Sigmoid colon (tissue), 7 donors: Measurements from ENCODE around the gene EML4. TPM values are rescaled to one million over a fixed set of nuclear protein-coding genes. Genes with fewer than 3 reads are reported as not detected.
"Not testable (repeated sequence)": the region's sequence is repeated elsewhere in the genome, so short reads cannot be mapped to it uniquely, and the experiment has no call there.

Experiments
- DNase-seq: peaks from one replicate; pipeline ENCODE4 v3.0.0-alpha.2; 2019
- H3K27ac ChIP-seq, 4 donors: fragments of 200-600 bp; sonication (generic); one replicate each; pipeline ENCODE4 v1.5.1; 2016 to 2019; ENCODE audit warnings: mild to moderate bottlenecking in 1 of 4
- H3K27me3 ChIP-seq, 3 donors: fragments of 200-600 bp; sonication (generic); one replicate each; pipeline ENCODE4 v1.5.1; 2019; ENCODE audit warnings: mild to moderate bottlenecking in 1 of 3
- H3K36me3 ChIP-seq, 4 donors: fragments of 200-600 bp; sonication (generic); one replicate each; pipeline ENCODE4 v1.5.1; 2016 to 2019
- H3K4me1 ChIP-seq, 4 donors: fragments of 200-600 bp; sonication (generic); one replicate each; pipeline ENCODE4 v1.5.1; 2017 to 2019
- H3K4me3 ChIP-seq, 4 donors: fragments of 200-600 bp; sonication (generic); one replicate each; pipeline ENCODE4 v1.5.1; 2017 to 2019; ENCODE audit warnings: mild to moderate bottlenecking in 2 of 4, moderate library complexity in 1 of 4
- H3K9me3 ChIP-seq, 4 donors: fragments of 200-600 bp in 3 of 4; sonication (generic) in 3 of 4; one replicate each; pipeline versions ENCODE4 v1.5.1 to v1.6.1; 2013 to 2019
- CTCF ChIP-seq, 4 experiments: fragments of 450-650 bp in 3 of 4; fragments of 200-600 bp in 1 of 4; IDR thresholded peaks; one replicate each; pipeline ENCODE4 v1.5.1; 2016 to 2019; ENCODE audit warnings: antibody characterized with exemption in 4 of 4, mild to moderate bottlenecking in 3 of 4, moderate library complexity in 2 of 4
- EP300 ChIP-seq, 4 donors: sonication (generic); formaldehyde crosslinking; IDR thresholded peaks; one replicate each; pipeline ENCODE4 v1.6.1; 2017; ENCODE audit warnings: antibody characterized with exemption in 4 of 4
- POLR2A ChIP-seq, 2 donors: fragments of 450-650 bp; IDR thresholded peaks; one replicate each; pipeline ENCODE4 v1.6.1; 2016; ENCODE audit warnings: antibody characterized with exemption in 2 of 2, mild to moderate bottlenecking in 2 of 2, moderate library complexity in 2 of 2
- POLR2AphosphoS5 ChIP-seq, 4 donors: sonication (generic); formaldehyde crosslinking; IDR thresholded peaks; one replicate each; pipeline ENCODE4 v1.6.1; 2017; ENCODE audit warnings: antibody characterized with exemption in 4 of 4
- WGBS, 2 donors: extraction: QIAGEN DNeasy Blood & Tissue Kit; methylation state at CpG; one replicate each; pipeline ENCODE4 v1.1.7; 2013; 5-methylcytosine and 5-hydroxymethylcytosine counted together
- intact Hi-C: fragments of 100-400 bp; cut with DNase I; formaldehyde crosslinking; loops from one replicate; pipeline ENCODE4 v1.15.1; 2023
- polyA plus RNA-seq, 3 donors: library from polyadenylated mRNA; stranded (reverse); fragments of 200-250 nt; gene quantifications; one replicate each; pipeline ENCODE4 v1.2.3, GENCODE V29; 2013
- total RNA-seq, 4 donors: library from RNA; depleted of rRNA; stranded (reverse); fragments of >200 nt; gene quantifications; one replicate each; pipeline ENCODE4 v1.1.0, GENCODE V29; 2016
- donor health status: healthy with polysubstance abuse.
- donor health status: Bipolar disorder and iron deficiency.
- donor health status: healthy.

Gene EML4
- total and polyA plus RNA-seq, 7 donors: 16.1 to 27.8 (median 17.8) TPM

GRCh38 chr2:42333579-42333978 lies 164.4 kb downstream of the EML4 start:
- intact Hi-C loops: no loop called here
- Histone ChIP-seq H3K27ac (no peak overlapping the region), H3K4me3 (no peak overlapping the region), H3K27me3 (no peaks in the 10 kb centered on the region), H3K4me1 (no peaks in the 10 kb centered on the region), H3K36me3 (peaks cover 0 to 72% (median 13%) of the 10 kb centered on the region in 4 donors), H3K9me3 (no peaks in the 10 kb centered on the region)
- TF ChIP-seq EP300 (IDR thresholded peaks at IDR 0.05) (no peak), POLR2A (IDR thresholded peaks at IDR 0.05) (no peak), CTCF (IDR thresholded peaks at IDR 0.05) (no peak), POLR2AphosphoS5 (IDR thresholded peaks at IDR 0.05) (no peak)
- 90 to 96% methylated on average over 4 of the region's 4 CpGs for WGBS, 2 donors
- no peak for DNase-seq

GRCh38 chr2:42334220-42334619 lies 165.1 kb downstream of the EML4 start:
- Histone ChIP-seq H3K4me3 (no peak overlapping the region), H3K9me3 (no peaks in the 10 kb centered on the region), H3K36me3 (peaks cover 0 to 71% (median 11%) of the 10 kb centered on the region in 4 donors), H3K27me3 (no peaks in the 10 kb centered on the region), H3K4me1 (no peaks in the 10 kb centered on the region), H3K27ac (no peak overlapping the region)
- no peak for DNase-seq
- intact Hi-C loops: no loop called here
- no peak for TF ChIP-seq POLR2AphosphoS5 (IDR thresholded peaks at IDR 0.05)
- no peak for TF ChIP-seq POLR2A (IDR thresholded peaks at IDR 0.05)
- no peak for TF ChIP-seq EP300 (IDR thresholded peaks at IDR 0.05)
- TF ChIP-seq CTCF (IDR thresholded peaks at IDR 0.05): no peak
- 94 to 95% methylated on average over 3 of the region's 3 CpGs for WGBS, 2 donors

GRCh38 chr2:42334865-42335264 lies 165.7 kb downstream of the EML4 start:
- intact Hi-C loops, DNase-seq, H3K4me1 ChIP-seq, H3K27me3 ChIP-seq, H3K27ac ChIP-seq, H3K9me3 ChIP-seq, H3K4me3 ChIP-seq: not testable (repeated sequence)
- 98% methylated on average over 6 of the region's 6 CpGs for WGBS, 2 donors
- H3K36me3 ChIP-seq: peaks cover 0 to 64% (median 9%) of the 10 kb centered on the region in 4 donors

GRCh38 chr2:42335514-42336104 lies 166.5 kb downstream of the EML4 start:
- intact Hi-C loops: no loop called here
- DNase-seq: no peak
- Histone ChIP-seq H3K9me3 (no peaks in the 10 kb centered on the region), H3K27me3 (no peaks in the 10 kb centered on the region), H3K4me1 (no peaks in the 10 kb centered on the region), H3K4me3 (no peak overlapping the region), H3K27ac (no peak overlapping the region), H3K36me3 (peaks cover 0 to 57% (median 11%) of the 10 kb centered on the region in 4 donors)
- TF ChIP-seq EP300 (IDR thresholded peaks at IDR 0.05) (no peak), POLR2A (IDR thresholded peaks at IDR 0.05) (no peak), CTCF (IDR thresholded peaks at IDR 0.05) (no peak)
- WGBS, 2 donors: 96% methylated on average over 10 of the region's 10 CpGs

DNA sequence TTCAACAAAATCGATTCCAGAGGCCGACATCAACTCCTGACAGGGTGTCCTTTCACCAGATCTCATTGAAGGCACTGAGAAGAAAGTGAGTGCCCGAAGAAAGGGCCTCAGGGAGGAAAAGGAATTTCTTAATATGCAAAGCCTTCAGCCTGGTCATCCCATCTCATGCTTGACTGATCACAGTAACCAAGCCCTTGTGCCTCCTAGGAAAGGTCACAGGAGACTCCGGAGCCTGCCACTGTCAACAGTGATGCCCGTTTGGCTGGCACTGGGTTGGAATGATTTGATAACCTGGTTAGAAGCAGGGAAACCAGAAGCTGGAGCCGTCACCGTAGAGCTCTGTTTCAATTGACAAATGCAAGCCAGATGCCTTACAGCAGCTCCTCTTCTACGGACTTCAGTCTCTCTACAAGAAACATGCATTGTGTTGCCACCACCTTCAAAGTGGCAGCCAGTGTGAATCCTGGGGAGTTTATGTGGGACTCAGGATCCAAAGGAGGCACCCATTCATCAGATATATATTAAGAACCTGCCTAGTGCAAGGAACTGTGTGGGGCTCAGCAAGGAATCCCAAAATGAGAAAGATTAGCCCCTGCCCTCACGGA lies 167.3 kb downstream of the EML4 start:
- Histone ChIP-seq H3K4me1 (no peaks in the 10 kb centered on the region), H3K9me3 (no peaks in the 10 kb centered on the region), H3K27ac (no peak overlapping the region), H3K27me3 (no peaks in the 10 kb centered on the region), H3K4me3 (no peak overlapping the region), H3K36me3 (peaks cover 0 to 52% (median 11%) of the 10 kb centered on the region in 4 donors)
- DNase-seq: no peak
- intact Hi-C loops: no loop called here
- WGBS, 2 donors: 94 to 96% methylated on average over 9 of the region's 9 CpGs
- TF ChIP-seq POLR2AphosphoS5 (IDR thresholded peaks at IDR 0.05) (no peak), POLR2A (IDR thresholded peaks at IDR 0.05) (no peak), EP300 (IDR thresholded peaks at IDR 0.05) (no peak), CTCF (IDR thresholded peaks at IDR 0.05) (no peak)
